Epithelial cell of esophagus (primary cell): Measurements from ENCODE around the gene ZNF175.

Experiments used
- DNase-seq: peaks from one replicate; pipeline ENCODE4 v3.0.0; 2010; ENCODE audit warnings: low read depth
- H3K4me3 ChIP-seq: 2 replicates; pipeline ENCODE4 v1.5.1; 2011; ENCODE audit warnings: mild to moderate bottlenecking, low read length, control low read depth
- CTCF ChIP-seq: IDR thresholded peaks from 2 replicates; pipeline ENCODE4 v1.5.1; 2011; ENCODE audit warnings: low read depth, mild to moderate bottlenecking, low read length, control low read depth, inconsistent platforms; ENCODE audit not compliant: insufficient read depth; ENCODE audit errors: missing control alignments

Gene ZNF175

GRCh38 chr19:51607920-51608562 is 37.0 kb downstream of the ZNF175 start:
- TF ChIP-seq CTCF = peak; percentile 64
- H3K4me3 ChIP-seq = no peak overlapping the region
- peak; percentile 78 for DNase-seq

- H3K4me3 ChIP-seq = no peak overlapping the region
- DNase-seq = no peak
- TF ChIP-seq CTCF = no peak
Measured at GRCh38 chr19:51610576-51610975, 39.5 kb downstream of the ZNF175 start.

GRCh38 chr19:51614789-51615188 is 43.7 kb downstream of the ZNF175 start:
- TF ChIP-seq CTCF = no peak
- no peak for DNase-seq
- no peak overlapping the region for H3K4me3 ChIP-seq

- peak; percentile 53 for DNase-seq
- H3K4me3 ChIP-seq = no peak overlapping the region
- no peak for TF ChIP-seq CTCF
Measured at GRCh38 chr19:51615991-51616390, 44.9 kb downstream of the ZNF175 start.

GRCh38 chr19:51621178-51621577 is 50.1 kb downstream of the ZNF175 start:
- H3K4me3 ChIP-seq = no peak overlapping the region
- DNase-seq = no peak
- TF ChIP-seq CTCF = no peak

- no peak for TF ChIP-seq CTCF
- H3K4me3 ChIP-seq = no peak overlapping the region
- DNase-seq = no peak
Measured at GRCh38 chr19:51626675-51627074, 55.6 kb downstream of the ZNF175 start.

GRCh38 chr19:51627491-51628138 is 56.5 kb downstream of the ZNF175 start:
- TF ChIP-seq CTCF = no peak
- no peak for DNase-seq
- no peak overlapping the region for H3K4me3 ChIP-seq
